ENCODE results near the gene IDUA. TPM values are rescaled to one million over a fixed set of nuclear protein-coding genes. Genes with fewer than 3 reads are reported as not detected.

IDUA gene
- total RNA-seq, 4 donors from 2014 or later = 6.0 to 13.4 (median 11.1) TPM

DNA sequence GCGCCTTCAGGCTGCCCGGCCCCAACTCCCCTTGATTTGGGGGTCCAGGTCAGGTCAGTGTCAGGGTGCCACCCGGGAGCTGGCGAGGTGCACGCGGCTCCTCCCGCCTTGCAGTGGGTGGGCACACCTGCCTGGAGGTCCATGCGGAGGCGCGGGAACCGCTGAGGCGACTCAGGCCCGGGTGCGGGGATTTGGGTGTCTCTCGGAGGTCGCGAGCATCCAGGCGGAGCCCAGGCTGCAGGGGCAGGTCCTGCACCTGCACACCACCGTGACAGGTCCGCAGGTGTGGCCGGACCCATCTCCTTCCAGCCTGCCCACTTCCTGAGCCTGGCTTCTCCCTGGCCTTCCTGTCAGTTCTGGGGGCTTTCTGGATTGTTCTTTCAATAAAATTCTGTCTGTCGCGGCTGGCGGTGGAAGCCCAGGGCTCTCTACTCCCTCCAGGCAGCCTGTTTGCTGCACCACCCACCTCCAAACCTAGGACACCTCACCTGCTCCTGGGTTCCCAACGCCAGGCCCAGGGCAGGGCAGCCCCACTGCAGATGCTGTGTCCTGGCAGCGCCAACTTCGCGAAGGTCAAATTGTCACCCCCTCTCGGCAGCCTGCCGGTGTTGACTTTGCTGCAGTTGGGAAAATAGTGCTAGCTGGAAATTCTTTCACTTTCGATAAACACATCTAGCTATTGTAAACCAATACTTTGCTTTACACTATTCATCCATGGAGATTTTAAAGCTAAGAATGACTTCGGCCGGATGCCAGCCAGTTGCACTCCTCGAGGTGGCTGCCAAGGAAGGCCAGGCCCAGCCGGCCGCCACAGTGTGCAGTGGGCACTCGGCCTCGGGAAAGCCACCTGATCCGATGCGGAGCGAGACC lies 60.5 kb downstream of the IDUA start:
- no peak for DNase-seq (ENCODE audit: low spot score in 2 of 2)
- intact Hi-C loops (cut with DNase I; ENCODE audit: low total_unique reads) = no loop called here
- 39 to 61% methylated on average over 30 to 40 of the region's 41 CpGs for WGBS, 2 donors

DNA sequence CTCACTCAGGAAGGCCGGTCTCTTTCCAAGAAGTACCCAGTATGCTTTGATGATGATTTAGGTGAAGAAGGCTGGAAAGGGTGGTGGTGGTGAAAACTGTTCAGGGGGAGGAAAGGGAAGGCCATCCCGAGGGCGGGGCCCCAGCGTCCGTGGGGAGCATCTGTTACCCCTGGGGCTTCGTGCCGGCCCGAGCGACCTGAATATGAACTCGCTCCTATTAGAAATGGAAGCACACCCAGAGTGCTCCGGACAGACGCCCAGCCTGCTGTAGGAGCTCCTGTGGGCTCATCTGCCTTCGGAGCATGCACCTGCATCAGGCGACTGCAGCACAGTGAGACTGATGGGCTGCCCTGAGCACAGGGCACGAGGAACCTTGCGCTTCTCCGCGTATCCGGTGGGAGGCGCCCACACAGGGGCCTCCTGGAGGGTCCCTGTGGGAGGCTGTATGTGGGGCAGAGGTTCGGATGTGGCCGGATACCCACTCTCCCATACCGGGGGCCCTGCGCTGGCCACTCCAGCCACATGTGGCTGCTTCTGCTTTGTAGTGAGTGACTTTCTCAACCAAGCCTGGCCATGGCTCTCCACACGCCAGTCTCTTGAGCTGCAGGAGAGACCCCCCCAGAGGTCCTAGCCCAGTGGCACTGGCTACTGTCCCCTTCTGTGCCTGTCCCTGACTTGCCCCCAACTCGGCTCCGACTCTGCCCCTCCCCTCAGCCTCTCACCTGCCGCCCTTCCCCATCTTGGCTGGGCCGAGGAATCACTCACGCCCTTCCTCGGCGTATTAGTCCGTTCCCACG lies 61.3 kb downstream of the IDUA start:
- DNase-seq (ENCODE audit: low spot score in 2 of 2) = no peak
- 72 to 76% methylated on average over 26 to 34 of the region's 34 CpGs for WGBS, 2 donors
- intact Hi-C loops (cut with DNase I; ENCODE audit: low total_unique reads) = no loop called here
- TF ChIP-seq POLR2A (IDR thresholded peaks at IDR 0.05) = no peak
- TF ChIP-seq, protein P1, sequence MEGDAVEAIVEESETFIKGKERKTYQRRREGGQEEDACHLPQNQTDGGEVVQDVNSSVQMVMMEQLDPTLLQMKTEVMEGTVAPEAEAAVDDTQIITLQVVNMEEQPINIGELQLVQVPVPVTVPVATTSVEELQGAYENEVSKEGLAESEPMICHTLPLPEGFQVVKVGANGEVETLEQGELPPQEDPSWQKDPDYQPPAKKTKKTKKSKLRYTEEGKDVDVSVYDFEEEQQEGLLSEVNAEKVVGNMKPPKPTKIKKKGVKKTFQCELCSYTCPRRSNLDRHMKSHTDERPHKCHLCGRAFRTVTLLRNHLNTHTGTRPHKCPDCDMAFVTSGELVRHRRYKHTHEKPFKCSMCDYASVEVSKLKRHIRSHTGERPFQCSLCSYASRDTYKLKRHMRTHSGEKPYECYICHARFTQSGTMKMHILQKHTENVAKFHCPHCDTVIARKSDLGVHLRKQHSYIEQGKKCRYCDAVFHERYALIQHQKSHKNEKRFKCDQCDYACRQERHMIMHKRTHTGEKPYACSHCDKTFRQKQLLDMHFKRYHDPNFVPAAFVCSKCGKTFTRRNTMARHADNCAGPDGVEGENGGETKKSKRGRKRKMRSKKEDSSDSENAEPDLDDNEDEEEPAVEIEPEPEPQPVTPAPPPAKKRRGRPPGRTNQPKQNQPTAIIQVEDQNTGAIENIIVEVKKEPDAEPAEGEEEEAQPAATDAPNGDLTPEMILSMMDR (IDR thresholded peaks at IDR 0.05) = no peak
- no peak overlapping the region for H3K4me3 ChIP-seq (ENCODE audit: low read depth, poor library complexity, severe bottlenecking)

More for the DNA sequence above, 60.5 kb downstream of the IDUA start:
- no peak overlapping the region for H3K4me3 ChIP-seq (ENCODE audit: low read depth, poor library complexity, severe bottlenecking)
- TF ChIP-seq, protein P1 (IDR thresholded peaks at IDR 0.05) = no peak
- no peak for TF ChIP-seq POLR2A (IDR thresholded peaks at IDR 0.05)

DNA sequence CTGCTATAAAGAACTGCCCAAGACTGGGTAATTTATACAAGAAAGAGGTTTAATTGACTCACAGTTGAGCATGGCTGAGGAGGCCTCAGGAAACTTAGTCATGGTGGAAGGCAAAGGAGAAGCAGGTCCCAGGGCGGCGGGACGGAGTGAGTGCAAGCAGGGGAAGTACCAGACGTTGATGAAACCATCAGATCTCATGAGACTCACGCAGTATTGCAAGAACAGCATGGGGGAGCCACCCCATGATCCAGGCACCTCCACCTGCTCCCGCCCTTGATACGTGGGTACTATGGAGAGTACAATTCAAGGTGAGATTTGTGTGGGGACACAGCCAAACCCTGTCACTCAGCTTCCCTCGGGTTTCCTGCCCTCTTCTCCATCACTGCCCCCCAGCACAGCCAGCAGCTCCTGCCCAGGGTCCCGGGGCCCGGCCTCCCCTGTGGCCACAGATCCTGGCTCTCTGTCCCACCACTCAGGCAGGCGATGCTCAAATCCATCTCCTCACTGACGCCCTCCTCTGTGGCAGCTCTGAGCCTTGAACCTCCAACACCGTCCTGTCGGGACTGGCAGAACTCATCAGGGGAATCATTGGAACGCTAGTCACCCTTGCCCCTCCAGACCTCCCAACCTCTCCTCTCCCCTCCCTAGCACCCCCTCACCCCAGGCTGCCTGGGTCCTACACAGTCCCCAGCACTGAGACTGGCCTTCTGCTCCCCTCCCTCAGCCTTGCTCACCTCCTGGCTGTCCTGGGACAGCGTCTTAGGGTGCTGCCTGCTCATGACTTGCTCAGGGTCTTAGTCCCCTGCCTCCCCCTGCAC lies 62.1 kb downstream of the IDUA start:
- intact Hi-C loops (cut with DNase I; ENCODE audit: low total_unique reads) = no loop called here
- TF ChIP-seq, protein P1 (IDR thresholded peaks at IDR 0.05) = no peak
- TF ChIP-seq POLR2A (IDR thresholded peaks at IDR 0.05) = no peak
- DNase-seq (ENCODE audit: low spot score in 2 of 2) = peak in 1 of 2 donors; percentile 81
- no peak overlapping the region for H3K4me3 ChIP-seq (ENCODE audit: low read depth, poor library complexity, severe bottlenecking)
- 82 to 86% methylated on average over 16 of the region's 16 CpGs for WGBS, 2 donors

DNA sequence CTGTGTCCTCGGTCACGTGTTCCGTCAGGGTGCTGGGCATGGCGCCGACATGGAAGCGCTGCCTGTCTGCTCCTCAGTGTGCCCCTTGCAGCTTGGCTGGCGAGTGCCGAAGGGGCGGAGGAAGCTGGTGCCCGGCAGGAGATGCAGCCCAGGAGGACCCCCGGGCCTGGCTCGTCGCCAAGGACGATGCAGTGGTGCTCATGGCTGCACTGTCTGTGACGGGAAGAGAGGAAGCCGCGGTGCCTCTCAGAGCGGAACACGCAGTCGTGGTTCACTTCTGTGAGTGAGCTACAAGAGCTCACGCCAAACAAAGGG lies 62.7 kb downstream of the IDUA start:
- 78 to 79% methylated on average over 17 to 21 of the region's 21 CpGs for WGBS, 2 donors
- TF ChIP-seq POLR2A (IDR thresholded peaks at IDR 0.05) = no peak
- TF ChIP-seq, protein P1 (IDR thresholded peaks at IDR 0.05) = no peak
- H3K4me3 ChIP-seq (ENCODE audit: low read depth, poor library complexity, severe bottlenecking) = no peak overlapping the region
- intact Hi-C loops (cut with DNase I; ENCODE audit: low total_unique reads) = no loop called here
- peak in 1 of 2 donors; percentile 85 for DNase-seq (ENCODE audit: low spot score in 2 of 2)

DNA sequence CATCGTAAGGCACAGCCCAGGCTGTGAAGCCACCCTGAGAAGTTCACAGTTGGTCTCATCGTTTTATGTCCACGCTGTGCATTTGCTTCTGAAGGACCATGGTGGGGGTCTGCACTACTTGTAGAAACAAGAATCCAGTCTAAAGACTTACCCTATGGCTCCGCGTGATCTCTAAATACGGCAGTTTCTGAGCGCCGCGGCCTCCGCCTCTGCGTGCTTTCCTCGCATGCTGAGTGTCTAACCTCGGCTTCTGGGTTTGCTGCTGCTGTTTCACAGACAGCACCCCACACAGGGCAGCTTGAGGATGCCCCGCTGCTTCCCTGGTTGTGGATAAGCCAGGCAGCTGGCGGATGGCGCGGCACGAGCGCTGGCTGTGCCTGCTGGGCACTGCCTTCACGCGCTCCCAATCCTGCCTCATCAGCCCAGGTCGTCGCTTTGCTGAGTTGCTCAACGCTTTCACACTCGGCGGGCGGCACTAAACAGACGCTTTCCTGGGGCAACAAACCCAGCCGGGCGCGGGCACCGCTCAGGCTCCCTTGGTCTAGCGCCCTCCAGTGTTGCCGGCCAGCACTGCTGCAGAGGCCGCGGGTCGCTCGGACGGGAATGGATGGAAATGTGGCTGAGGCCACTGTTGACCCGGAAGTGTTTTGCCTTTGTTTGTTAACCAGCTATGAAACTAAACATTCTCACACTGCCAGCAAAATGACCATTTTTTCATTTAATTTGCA lies 63.8 kb downstream of the IDUA start:
- no peak overlapping the region for H3K4me3 ChIP-seq (ENCODE audit: low read depth, poor library complexity, severe bottlenecking)
- 80 to 86% methylated on average over 39 to 40 of the region's 40 CpGs for WGBS, 2 donors
- no peak for TF ChIP-seq POLR2A (IDR thresholded peaks at IDR 0.05)
- TF ChIP-seq, protein P1 (IDR thresholded peaks at IDR 0.05) = no peak
- intact Hi-C loops (cut with DNase I; ENCODE audit: low total_unique reads) = no loop called here
- peak in 1 of 2 donors; percentile 84 for DNase-seq (ENCODE audit: low spot score in 2 of 2)
